ENCODE measurements around the gene ADAMTS6.

DNA sequence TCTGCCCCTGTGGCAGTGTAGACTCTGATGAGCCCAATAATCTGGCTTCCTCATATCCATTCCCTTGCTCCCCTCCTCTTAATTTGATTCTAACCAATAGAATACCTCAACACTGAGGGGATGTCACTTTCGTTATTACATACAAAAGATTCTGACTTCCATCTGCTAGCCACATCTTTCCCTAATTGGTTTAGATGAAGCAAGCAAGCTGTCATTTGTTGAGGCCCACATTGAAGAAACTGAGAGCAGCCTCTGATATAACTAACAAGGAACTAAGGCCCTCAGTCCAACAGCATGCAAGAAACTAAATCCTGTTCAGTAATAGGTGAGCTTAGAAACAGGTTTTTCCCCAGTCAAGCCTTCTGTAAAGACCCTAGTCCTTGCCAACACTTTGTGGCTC is 5.8 kb downstream of the ADAMTS6 start:
- TF ChIP-seq, protein P1, sequence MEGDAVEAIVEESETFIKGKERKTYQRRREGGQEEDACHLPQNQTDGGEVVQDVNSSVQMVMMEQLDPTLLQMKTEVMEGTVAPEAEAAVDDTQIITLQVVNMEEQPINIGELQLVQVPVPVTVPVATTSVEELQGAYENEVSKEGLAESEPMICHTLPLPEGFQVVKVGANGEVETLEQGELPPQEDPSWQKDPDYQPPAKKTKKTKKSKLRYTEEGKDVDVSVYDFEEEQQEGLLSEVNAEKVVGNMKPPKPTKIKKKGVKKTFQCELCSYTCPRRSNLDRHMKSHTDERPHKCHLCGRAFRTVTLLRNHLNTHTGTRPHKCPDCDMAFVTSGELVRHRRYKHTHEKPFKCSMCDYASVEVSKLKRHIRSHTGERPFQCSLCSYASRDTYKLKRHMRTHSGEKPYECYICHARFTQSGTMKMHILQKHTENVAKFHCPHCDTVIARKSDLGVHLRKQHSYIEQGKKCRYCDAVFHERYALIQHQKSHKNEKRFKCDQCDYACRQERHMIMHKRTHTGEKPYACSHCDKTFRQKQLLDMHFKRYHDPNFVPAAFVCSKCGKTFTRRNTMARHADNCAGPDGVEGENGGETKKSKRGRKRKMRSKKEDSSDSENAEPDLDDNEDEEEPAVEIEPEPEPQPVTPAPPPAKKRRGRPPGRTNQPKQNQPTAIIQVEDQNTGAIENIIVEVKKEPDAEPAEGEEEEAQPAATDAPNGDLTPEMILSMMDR (IDR thresholded peaks at IDR 0.05) = no peak
- TF ChIP-seq EP300 (IDR thresholded peaks at IDR 0.05) = no peak

Data from upper lobe of left lung (tissue), 4 donors.